ENCODE measurements around the gene GABRE.
A peak's percentile ranks its signal among the peaks of the same experiment; 100 is the strongest.

GABRE gene

GRCh38 chrX:151974336-151975227, at the start of gene GABRE:
TSS of gene GABRE (minus strand) at chrX:151974676. CDS start at chrX:151974625, 51 bp downstream.
- peak within 1 kb of the TSS; percentile 64 for H3K4me3 ChIP-seq (ENCODE audit: low read length)
- DNase-seq (ENCODE audit: low read depth): peak; percentile 52
- TF ChIP-seq CTCF (IDR thresholded peaks at IDR 0.05; ENCODE audit: insufficient read depth, low read depth, low read length, missing control alignments): no peak

- TF ChIP-seq CTCF (IDR thresholded peaks at IDR 0.05; ENCODE audit: insufficient read depth, low read depth, low read length, missing control alignments): no peak
- peak; percentile 22 for DNase-seq (ENCODE audit: low read depth)
- no peak overlapping the region for H3K4me3 ChIP-seq (ENCODE audit: low read length)
Measured at GRCh38 chrX:152020888-152021287, 46.4 kb upstream of the GABRE start.

GRCh38 chrX:151999813-152000212, 25.3 kb upstream of the GABRE start:
- no peak overlapping the region for H3K4me3 ChIP-seq (ENCODE audit: low read length)
- DNase-seq (ENCODE audit: low read depth): no peak
- TF ChIP-seq CTCF (IDR thresholded peaks at IDR 0.05; ENCODE audit: insufficient read depth, low read depth, low read length, missing control alignments): no peak

GRCh38 chrX:151997539-151997938, 23.1 kb upstream of the GABRE start:
- TF ChIP-seq CTCF (IDR thresholded peaks at IDR 0.05; ENCODE audit: insufficient read depth, low read depth, low read length, missing control alignments): no peak
- H3K4me3 ChIP-seq (ENCODE audit: low read length): no peak overlapping the region
- DNase-seq (ENCODE audit: low read depth): no peak

- H3K4me3 ChIP-seq (ENCODE audit: low read length): no peak overlapping the region
- no peak for TF ChIP-seq CTCF (IDR thresholded peaks at IDR 0.05; ENCODE audit: insufficient read depth, low read depth, low read length, missing control alignments)
- no peak for DNase-seq (ENCODE audit: low read depth)
Measured at GRCh38 chrX:151996347-151996746, 21.9 kb upstream of the GABRE start.

GRCh38 chrX:151994476-151994875, 20.0 kb upstream of the GABRE start:
- DNase-seq (ENCODE audit: low read depth): no peak
- H3K4me3 ChIP-seq (ENCODE audit: low read length): no peak overlapping the region
- no peak for TF ChIP-seq CTCF (IDR thresholded peaks at IDR 0.05; ENCODE audit: insufficient read depth, low read depth, low read length, missing control alignments)
